Stimulated activated CD4-positive, alpha-beta T cell treated with anti-CD3 and anti-CD28 coated beads, TNF-alpha, amount 100 ng/mL, for 48 hours (primary cell): ENCODE results near the gene TMEM128.
"Not testable (repeated sequence)": the region's sequence is repeated elsewhere in the genome, so short reads cannot be mapped to it uniquely, and the experiment has no call there.

Experiments used
- DNase-seq, 3 donors: peaks; one replicate each; pipeline ENCODE4 v3.0.0-alpha.2; 2020; ENCODE audit warnings: low read depth in 3 of 3

TMEM128 gene

GRCh38 chr4:4254666-4255065 is 6.6 kb upstream of the TMEM128 start:
- DNase-seq, result no peak

GRCh38 chr4:4254199-4254598 is 6.2 kb upstream of the TMEM128 start:
- no peak for DNase-seq

- no peak for DNase-seq
Measured at GRCh38 chr4:4249866-4250265, 1.8 kb upstream of the TMEM128 start.

GRCh38 chr4:4249342-4249741 is 1.3 kb upstream of the TMEM128 start:
- DNase-seq, result not testable (repeated sequence)

- DNase-seq, result no peak
Measured at GRCh38 chr4:4248885-4249203, 821 bp upstream of the TMEM128 start.

GRCh38 chr4:4247696-4248028 is 361 bp downstream of the TMEM128 start:
- DNase-seq, result no peak

- DNase-seq, result no peak
Measured at GRCh38 chr4:4245172-4245571, 2.9 kb downstream of the TMEM128 start.

- DNase-seq, result not testable (repeated sequence)
Measured at GRCh38 chr4:4239551-4239950, 8.5 kb downstream of the TMEM128 start.

GRCh38 chr4:4233610-4234009 is 14.4 kb downstream of the TMEM128 start:
- no peak for DNase-seq

GRCh38 chr4:4228356-4228668 is 19.7 kb downstream of the TMEM128 start:
- no peak for DNase-seq

- DNase-seq, result no peak
Measured at GRCh38 chr4:4227510-4228355, 20.3 kb downstream of the TMEM128 start.

- no peak for DNase-seq
Measured at GRCh38 chr4:4226606-4227438, 21.2 kb downstream of the TMEM128 start, which contains the start of gene OTOP1. TSS of gene OTOP1 (minus strand) at chr4:4226929. CDS start at chr4:4226864, 65 bp downstream.

- DNase-seq, result no peak
Measured at GRCh38 chr4:4225915-4226605, 22.0 kb downstream of the TMEM128 start.

GRCh38 chr4:4217113-4217512 is 30.9 kb downstream of the TMEM128 start:
- no peak for DNase-seq

- no peak for DNase-seq
Measured at GRCh38 chr4:4216648-4217047, 31.4 kb downstream of the TMEM128 start.

GRCh38 chr4:4213674-4214073 is 34.3 kb downstream of the TMEM128 start:
- DNase-seq, result not testable (repeated sequence)

GRCh38 chr4:4206204-4206603 is 41.8 kb downstream of the TMEM128 start:
- no peak for DNase-seq

GRCh38 chr4:4204401-4204745 is 43.6 kb downstream of the TMEM128 start:
- DNase-seq, result no peak

GRCh38 chr4:4203688-4204400 is 44.2 kb downstream of the TMEM128 start:
- DNase-seq, result no peak

- no peak for DNase-seq
Measured at GRCh38 chr4:4202510-4202909, 45.5 kb downstream of the TMEM128 start.

GRCh38 chr4:4200624-4201023 is 47.4 kb downstream of the TMEM128 start:
- DNase-seq, result no peak

GRCh38 chr4:4195354-4195753 is 52.7 kb downstream of the TMEM128 start:
- DNase-seq, result no peak
